GM12865 (cell line): ENCODE results near the gene PLD5.
"Not testable (repeated sequence)": the region's sequence is repeated elsewhere in the genome, so short reads cannot be mapped to it uniquely, and the experiment has no call there.

ENCODE experiments used
- DNase-seq: peaks from one replicate; pipeline ENCODE4 v3.0.0; 2010; ENCODE audit warnings: low read depth
- H3K4me3 ChIP-seq: 2 replicates; pipeline ENCODE4 v1.5.1; 2011; ENCODE audit warnings: mild to moderate bottlenecking, low read depth, low read length, control low read depth
- TF ChIP-seq, protein P1 (sequence below): IDR thresholded peaks from 2 replicates; pipeline ENCODE4 v1.5.1; 2011; ENCODE audit warnings: low read length, control low read depth, low read depth, inconsistent platforms; ENCODE audit not compliant: insufficient read depth; ENCODE audit errors: missing control alignments

The PLD5 gene

DNA sequence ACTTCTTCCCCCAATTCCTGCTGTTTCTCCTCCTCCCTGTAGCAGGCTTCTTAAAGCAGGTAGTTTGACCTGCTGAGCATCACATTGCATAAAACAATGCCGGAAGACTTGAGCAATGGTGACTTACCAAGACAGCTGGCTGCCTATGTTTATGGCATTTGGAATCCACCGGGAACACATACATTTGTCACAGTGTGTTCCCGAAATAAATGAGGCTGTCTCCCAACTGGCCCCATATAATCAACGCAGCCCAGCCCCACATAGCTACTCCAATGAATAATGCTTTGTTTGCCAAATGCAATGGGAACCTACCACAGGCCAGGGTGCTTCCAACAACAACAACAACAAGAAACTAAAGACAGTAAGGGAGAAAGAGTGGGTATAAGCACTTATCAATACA lies 339.5 kb downstream of the PLD5 start:
- no peak for DNase-seq
- no peak overlapping the region for H3K4me3 ChIP-seq
- TF ChIP-seq, protein P1, sequence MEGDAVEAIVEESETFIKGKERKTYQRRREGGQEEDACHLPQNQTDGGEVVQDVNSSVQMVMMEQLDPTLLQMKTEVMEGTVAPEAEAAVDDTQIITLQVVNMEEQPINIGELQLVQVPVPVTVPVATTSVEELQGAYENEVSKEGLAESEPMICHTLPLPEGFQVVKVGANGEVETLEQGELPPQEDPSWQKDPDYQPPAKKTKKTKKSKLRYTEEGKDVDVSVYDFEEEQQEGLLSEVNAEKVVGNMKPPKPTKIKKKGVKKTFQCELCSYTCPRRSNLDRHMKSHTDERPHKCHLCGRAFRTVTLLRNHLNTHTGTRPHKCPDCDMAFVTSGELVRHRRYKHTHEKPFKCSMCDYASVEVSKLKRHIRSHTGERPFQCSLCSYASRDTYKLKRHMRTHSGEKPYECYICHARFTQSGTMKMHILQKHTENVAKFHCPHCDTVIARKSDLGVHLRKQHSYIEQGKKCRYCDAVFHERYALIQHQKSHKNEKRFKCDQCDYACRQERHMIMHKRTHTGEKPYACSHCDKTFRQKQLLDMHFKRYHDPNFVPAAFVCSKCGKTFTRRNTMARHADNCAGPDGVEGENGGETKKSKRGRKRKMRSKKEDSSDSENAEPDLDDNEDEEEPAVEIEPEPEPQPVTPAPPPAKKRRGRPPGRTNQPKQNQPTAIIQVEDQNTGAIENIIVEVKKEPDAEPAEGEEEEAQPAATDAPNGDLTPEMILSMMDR: no peak

DNA sequence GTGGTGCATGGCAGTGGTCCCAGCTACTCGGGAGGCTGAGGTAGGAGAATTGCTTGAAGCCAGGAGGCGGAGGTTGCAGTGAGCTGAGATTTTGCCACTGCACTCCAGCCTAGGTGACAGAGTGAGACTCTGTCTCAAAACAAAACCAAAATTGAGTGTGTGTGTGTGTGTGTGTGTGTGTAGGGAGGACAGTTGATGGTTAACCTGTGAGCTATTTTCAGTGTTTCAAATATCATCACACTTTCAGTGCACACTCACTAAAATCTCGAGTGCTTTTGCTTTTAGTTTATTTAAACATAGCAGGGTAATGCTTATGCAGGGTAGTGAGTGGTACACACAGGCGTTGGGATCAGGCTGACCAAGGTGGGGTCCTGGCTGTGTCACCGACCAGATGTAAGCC lies 344.7 kb downstream of the PLD5 start:
- peak; percentile 75 for DNase-seq
- not testable (repeated sequence) for H3K4me3 ChIP-seq

DNA sequence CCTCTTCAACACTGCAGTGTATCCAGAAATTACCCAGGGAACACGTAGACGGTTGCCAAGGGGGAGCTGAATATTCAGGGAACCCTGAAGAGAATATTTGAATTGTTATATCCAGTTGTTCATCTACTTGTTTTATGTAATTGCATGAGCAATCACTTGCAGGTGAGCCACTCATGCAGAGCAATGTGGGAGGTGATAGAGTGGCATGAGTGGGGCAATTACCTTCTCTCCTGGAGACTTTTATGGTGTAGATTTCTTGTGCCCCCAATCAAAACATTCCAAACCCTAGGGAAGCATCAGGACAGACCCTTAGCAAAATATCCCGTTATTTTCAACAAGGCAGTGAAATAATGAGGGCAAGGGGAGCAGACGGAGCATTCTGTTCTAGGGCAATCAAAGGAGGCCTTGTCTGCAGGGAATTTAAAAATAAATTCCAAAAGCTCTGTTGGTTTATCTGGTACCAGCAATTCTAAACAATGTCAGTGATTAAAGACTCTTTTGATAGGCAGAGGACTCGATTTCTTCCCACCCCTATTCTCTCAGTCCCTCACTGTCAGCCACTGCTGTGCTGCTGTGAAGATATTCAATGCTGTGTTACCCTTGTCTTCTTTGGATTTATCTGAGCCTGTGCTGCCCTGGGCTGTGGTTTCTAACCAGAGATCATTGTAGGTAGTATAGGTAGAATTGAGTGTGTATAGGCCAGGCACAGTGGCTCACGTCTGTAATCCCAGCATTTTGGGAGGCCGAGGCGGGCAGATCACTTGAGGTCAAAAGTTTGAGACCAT lies 345.4 kb downstream of the PLD5 start:
- DNase-seq: no peak
- H3K4me3 ChIP-seq: no peak overlapping the region
- TF ChIP-seq, protein P1: no peak

DNA sequence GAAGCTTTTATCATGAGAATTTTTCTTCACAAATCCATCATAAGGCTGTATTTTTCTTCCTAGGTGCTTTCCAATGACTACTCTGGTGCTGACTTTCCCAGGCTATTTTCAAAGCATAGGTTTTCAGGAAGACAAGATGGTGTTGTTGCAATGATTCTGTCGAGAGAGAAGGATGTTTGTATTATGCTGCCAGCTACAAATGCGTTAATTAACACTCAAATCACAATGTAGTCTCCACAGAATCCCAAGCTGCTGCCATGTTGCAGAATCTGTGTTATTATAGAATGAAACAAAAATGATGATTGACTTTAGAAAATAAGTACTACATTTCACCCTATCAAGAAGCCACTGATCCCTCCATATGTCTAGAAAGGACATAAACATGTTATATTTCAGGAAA lies 346.1 kb downstream of the PLD5 start:
- DNase-seq: no peak
- H3K4me3 ChIP-seq: no peak overlapping the region
- TF ChIP-seq, protein P1: no peak

DNA sequence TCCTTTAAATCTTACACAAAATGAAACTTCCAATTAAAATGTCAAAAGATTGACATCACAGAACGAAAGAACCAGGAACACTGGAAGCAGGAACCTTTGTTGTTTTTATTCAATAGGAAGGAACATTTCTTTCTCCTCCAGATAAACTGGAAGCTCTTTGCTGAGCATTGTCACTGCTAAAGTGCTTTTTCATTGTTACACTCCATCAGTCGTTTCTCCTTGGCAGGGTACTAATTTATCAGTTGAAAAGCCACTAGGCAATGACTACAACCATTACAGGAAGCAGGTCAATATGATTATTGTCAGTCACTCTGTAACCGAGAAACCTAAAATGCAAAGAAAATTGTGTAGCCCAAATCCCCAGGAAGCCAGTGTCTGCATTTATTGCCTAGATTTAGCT lies 362.4 kb downstream of the PLD5 start:
- TF ChIP-seq, protein P1: no peak
- no peak overlapping the region for H3K4me3 ChIP-seq
- DNase-seq: no peak

DNA sequence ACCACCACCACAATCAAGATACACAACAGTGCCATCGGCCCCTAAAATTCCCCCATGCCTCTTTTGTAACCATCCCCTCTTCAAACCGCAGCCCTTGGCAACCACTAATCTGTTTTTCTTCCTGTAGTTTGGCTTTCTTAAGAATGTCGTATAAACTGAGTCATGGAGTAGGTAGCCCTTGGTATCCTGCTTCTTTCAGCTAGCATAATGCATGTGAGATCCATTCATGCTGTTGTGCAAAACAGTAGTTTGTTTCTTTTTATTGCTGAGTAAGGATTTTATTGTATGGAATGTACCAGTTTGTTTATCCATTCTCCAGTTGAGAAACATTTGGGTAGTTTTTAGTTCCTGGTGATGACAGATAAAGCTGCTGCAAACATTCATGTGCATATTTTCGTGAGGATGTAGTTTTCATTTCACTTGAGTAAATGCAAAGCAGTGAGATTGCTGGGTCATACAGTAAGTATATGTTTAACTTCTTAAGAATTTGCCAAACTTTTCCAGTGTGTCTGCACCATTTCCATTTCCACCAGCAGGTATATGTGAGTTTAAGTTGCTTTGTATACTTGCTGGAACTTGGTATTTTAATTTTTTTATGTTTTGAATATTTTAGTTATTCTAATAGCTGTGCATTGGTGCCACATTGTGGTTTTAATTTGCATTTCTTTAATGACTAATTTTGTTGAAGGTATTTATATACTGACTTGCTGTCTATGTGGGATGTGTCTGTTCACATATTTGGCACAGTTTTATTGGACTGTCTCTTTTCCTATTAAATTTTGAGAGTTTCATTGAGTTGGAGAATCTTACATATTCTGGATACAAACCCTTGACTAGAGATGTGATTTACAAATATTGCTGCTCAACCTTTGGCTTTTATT lies 377.2 kb downstream of the PLD5 start:
- DNase-seq: peak; percentile 32
- H3K4me3 ChIP-seq: no peak overlapping the region
- TF ChIP-seq, protein P1: no peak

DNA sequence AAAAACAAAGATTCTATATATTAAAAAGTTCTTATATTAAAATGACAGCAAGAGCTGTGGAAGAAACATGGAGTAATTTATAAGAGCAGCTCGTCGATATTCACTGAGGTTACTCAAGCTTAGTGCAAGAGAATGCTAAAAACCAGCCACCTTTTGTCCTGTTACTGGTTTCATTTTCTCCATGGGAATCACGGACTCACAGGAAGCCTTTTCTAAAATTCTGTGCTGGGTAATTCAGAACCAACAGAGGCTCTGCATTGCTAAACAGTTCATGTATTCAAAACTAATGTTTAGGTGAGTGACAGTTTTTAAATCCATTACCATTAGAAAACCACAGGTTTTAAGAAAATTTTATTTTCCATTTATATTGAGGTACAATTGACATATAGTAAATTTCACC lies 377.8 kb downstream of the PLD5 start:
- DNase-seq: no peak
- no peak overlapping the region for H3K4me3 ChIP-seq
- TF ChIP-seq, protein P1: no peak
